ENCODE data around the gene TNKS1BP1.

- TF ChIP-seq EZH2 (IDR thresholded peaks at IDR 0.05; ENCODE audit: low read depth) (no peak), CTCF (conservative IDR thresholded peaks at IDR 0.05) (no peak)
Measured at GRCh38 chr11:57300785-57301184, 24.0 kb downstream of the TNKS1BP1 start.

Measured in PC-9 (cell line).